ENCODE data around the gene TBC1D22A.

GRCh38 chr22:46824344-46824909, 62.0 kb downstream of the TBC1D22A start:
- no peak for TF ChIP-seq CTCF (IDR thresholded peaks at IDR 0.05)
- TF ChIP-seq POLR2A (IDR thresholded peaks at IDR 0.05) = no peak

Data from ovary (tissue), 3 donors.